ENCODE results near the gene CUL4A. TPM values are rescaled to one million over a fixed set of nuclear protein-coding genes. Genes with fewer than 3 reads are reported as not detected.

CUL4A gene
- total and polyA plus RNA-seq, 2 donors (not counting 3 experiments of a cell fraction or from before 2014, with no cell fraction given) = 37.9 to 80.0 TPM

GRCh38 chr13:113186061-113186900 is 23.1 kb upstream of the CUL4A start:
- Histone ChIP-seq H3K79me2 (ENCODE audit: control insufficient read depth, insufficient read depth, low read length) (peaks cover 19% of the 10 kb centered on the region), H3K27ac (ENCODE audit: insufficient read depth, low read depth, low read length) (peak overlapping the region; percentile 89), H3K9ac (replicated peaks; ENCODE audit: extremely low read depth, insufficient read depth, low read length) (peak overlapping the region; percentile 67), H3K4me2 (ENCODE audit: insufficient read depth, low read length) (peak overlapping the region; percentile 60), H3K4me1 (ENCODE audit: control insufficient read depth, extremely low read depth, insufficient read depth, low read length) (peaks cover 49% of the 10 kb centered on the region), H3K4me3 (replicated peaks in 1 of 3; ENCODE audit: insufficient read depth in 1 of 3, low read depth in 1 of 3, low read length in 3 of 3) (no peak overlapping the region), H4K20me1 (replicated peaks; ENCODE audit: control insufficient read depth, extremely low read depth, insufficient read depth, low read length) (no peaks in the 10 kb centered on the region), H3K9me1 (replicated peaks; ENCODE audit: control insufficient read depth, extremely low read depth, insufficient read depth, low read length) (no peaks in the 10 kb centered on the region), H2AFZ (ENCODE audit: low read depth, low read length) (no peak overlapping the region), H3K9me3 (replicated peaks; ENCODE audit: control insufficient read depth, insufficient read depth, low read length) (no peaks in the 10 kb centered on the region), H3K27me3 (ENCODE audit: control insufficient read depth in 2 of 2, insufficient read depth in 2 of 2, low read length in 2 of 2) (no peaks in the 10 kb centered on the region), H3K36me3 (ENCODE audit: control insufficient read depth in 2 of 2, extremely low read depth in 1 of 2, insufficient read depth in 2 of 2, low read length in 2 of 2) (peaks cover 5 to 13% of the 10 kb centered on the region in 2 experiments)
- no TSS peak for BruUV-seq (replicated peaks)
- no peak for FAIRE-seq
- CTCF ChIA-PET = interaction anchor here (1.1 to 1.2 kb wide), 2 partner anchors 8 to 23 kb away, joined by 4 to 8 read pairs; partner anchors contain the start of gene CUL4A
- intact Hi-C loops (cut with micrococcal nuclease) = no loop called here
- dilution Hi-C loops (cut with MboI; ENCODE audit: extremely low pct_ligation_motif_present, low sequenced_read_pairs) = no loop called here
- POLR2A ChIA-PET = interaction anchor here (1.7 kb wide), 1 partner anchor 22 kb away, joined by 6 read pairs; the partner anchor contains the start of genes CUL4A and PCID2
- no peak for DNase-seq (ENCODE audit: low read depth, low spot score)
- TF ChIP-seq MAX (IDR thresholded peaks at IDR 0.05; ENCODE audit: insufficient read depth, insufficient read length) = no peak
- TF ChIP-seq POLR2AphosphoS5 (IDR thresholded peaks at IDR 0.05; ENCODE audit: insufficient read depth, low read depth, low read length) = no peak
- no peak for TF ChIP-seq JUN (IDR thresholded peaks at IDR 0.05; ENCODE audit: borderline replicate concordance, insufficient read depth, insufficient read length, low read depth)
- TF ChIP-seq POLR2A (IDR thresholded peaks at IDR 0.05; ENCODE audit: low read depth, low read length) = no peak
- no peak for TF ChIP-seq EZH2 (IDR thresholded peaks at IDR 0.05; ENCODE audit: borderline replicate concordance, low read depth, low read length, severe bottlenecking)
- no peak for TF ChIP-seq GATA2 (IDR thresholded peaks at IDR 0.05; ENCODE audit: insufficient read depth, insufficient read length, low read depth, low read length)
- TF ChIP-seq CTCF (IDR thresholded peaks at IDR 0.05; ENCODE audit: extremely low read depth in 1 of 2, insufficient read depth in 1 of 2, low read depth in 1 of 2, low read length in 2 of 2) = no peak
- TF ChIP-seq FOS (IDR thresholded peaks at IDR 0.05; ENCODE audit: borderline replicate concordance, insufficient read depth, low read length) = no peak
- TF ChIP-seq MYC (IDR thresholded peaks at IDR 0.05; ENCODE audit: low read depth, low read length) = no peak

Data from endothelial cell of umbilical vein (primary cell).